T-helper 2 cell treated with Interferon-gamma antibody and Interleukin-4, amounts not matched to agents 5 μg/mL and 100 μg/mL, for 36 hours (primary cell): ENCODE results near the gene ERFE.

Experiments used
- DNase-seq: peaks from one replicate; pipeline ENCODE4 v3.0.0; 2021; ENCODE audit warnings: low spot score
- H3K27ac Mint-ChIP-seq: one replicate; pipeline ENCODE4 v1.8.0; 2021; ENCODE audit warnings: mild to moderate bottlenecking, mixed read lengths
- H3K27me3 Mint-ChIP-seq: one replicate; pipeline ENCODE4 v1.8.0; 2021; ENCODE audit warnings: low read depth, mixed read lengths
- H3K36me3 Mint-ChIP-seq: one replicate; pipeline ENCODE4 v1.8.0; 2021; ENCODE audit warnings: low read depth, mixed read lengths
- H3K4me1 Mint-ChIP-seq: one replicate; pipeline ENCODE4 v1.8.0; 2021; ENCODE audit warnings: low read depth, mixed read lengths
- H3K4me3 Mint-ChIP-seq: one replicate; pipeline ENCODE4 v1.8.0; 2022; ENCODE audit warnings: mild to moderate bottlenecking, moderate library complexity, mixed read lengths
- H3K9me3 Mint-ChIP-seq: one replicate; pipeline ENCODE4 v1.8.0; 2021; ENCODE audit warnings: mixed read lengths

ERFE gene

DNA sequence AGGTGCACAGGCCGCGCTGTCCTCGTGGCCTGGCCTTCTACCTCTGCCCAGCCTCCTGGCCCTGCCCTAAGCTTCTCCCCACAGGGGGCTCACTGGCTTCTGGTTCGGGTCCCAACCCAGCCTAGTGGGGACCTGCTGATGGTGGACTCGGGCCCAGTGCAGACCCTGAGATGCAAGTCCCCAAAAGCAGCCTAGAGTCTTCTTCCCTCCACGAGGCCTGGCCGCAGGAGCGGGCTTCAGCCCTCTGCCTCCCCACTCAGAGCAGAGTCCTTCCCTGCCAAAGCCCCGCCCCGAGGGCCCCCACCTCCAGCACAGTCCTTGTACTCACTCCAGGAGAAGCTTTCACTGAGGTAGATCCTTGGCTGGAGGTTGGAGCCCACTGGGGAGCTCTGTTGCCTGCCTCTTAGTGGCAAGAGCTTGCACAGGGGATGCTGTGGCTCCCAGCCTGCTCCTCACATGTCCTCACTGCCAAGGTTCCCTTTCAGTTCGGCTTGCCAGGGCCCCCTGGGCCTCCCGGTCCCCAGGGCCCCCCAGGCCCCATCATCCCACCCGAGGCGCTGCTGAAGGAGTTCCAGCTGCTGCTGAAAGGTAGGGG is 3.6 kb downstream of the ERFE start:
- peaks cover 6% of the 10 kb centered on the region for H3K4me1 Mint-ChIP-seq
- no peak for DNase-seq
- H3K27me3 Mint-ChIP-seq, result peaks cover 45% of the 10 kb centered on the region
- H3K36me3 Mint-ChIP-seq, result no peaks in the 10 kb centered on the region
- no peaks in the 10 kb centered on the region for H3K9me3 Mint-ChIP-seq
- H3K27ac Mint-ChIP-seq, result no peak overlapping the region
- no peak overlapping the region for H3K4me3 Mint-ChIP-seq

DNA sequence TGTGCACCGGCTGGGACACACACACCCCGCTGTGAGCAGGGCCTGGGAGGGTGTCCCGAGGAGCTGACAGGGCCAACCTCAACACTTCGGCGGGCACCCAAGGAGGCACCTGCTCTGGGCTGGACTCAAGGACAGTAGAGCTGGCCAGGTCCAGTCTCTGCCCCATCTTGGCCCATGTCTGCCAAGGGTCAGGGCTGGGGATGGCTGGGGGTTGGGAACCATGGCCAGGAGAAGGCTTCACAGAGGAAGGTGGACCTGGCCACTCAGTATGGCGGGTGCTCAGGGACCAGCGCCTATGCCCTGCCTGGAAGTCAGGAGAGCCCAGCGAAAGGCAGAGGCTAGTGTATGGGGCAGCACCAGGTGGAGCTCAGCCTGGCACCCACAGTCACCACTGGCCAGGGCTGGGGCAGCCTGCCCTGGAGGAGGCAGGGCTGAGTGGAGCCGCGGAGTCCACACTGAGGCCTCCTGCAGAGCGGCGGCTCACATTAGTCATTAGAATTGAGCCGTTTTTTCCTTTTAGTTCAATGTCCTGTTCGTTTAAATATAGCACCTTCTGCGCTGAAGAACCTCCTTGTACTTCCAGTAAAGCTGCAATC is 4.2 kb downstream of the ERFE start:
- Mint-ChIP-seq H3K36me3 (no peaks in the 10 kb centered on the region), H3K9me3 (no peaks in the 10 kb centered on the region), H3K4me3 (no peak overlapping the region), H3K27ac (no peak overlapping the region), H3K4me1 (peaks cover 6% of the 10 kb centered on the region), H3K27me3 (peaks cover 44% of the 10 kb centered on the region)
- DNase-seq, result no peak

DNA sequence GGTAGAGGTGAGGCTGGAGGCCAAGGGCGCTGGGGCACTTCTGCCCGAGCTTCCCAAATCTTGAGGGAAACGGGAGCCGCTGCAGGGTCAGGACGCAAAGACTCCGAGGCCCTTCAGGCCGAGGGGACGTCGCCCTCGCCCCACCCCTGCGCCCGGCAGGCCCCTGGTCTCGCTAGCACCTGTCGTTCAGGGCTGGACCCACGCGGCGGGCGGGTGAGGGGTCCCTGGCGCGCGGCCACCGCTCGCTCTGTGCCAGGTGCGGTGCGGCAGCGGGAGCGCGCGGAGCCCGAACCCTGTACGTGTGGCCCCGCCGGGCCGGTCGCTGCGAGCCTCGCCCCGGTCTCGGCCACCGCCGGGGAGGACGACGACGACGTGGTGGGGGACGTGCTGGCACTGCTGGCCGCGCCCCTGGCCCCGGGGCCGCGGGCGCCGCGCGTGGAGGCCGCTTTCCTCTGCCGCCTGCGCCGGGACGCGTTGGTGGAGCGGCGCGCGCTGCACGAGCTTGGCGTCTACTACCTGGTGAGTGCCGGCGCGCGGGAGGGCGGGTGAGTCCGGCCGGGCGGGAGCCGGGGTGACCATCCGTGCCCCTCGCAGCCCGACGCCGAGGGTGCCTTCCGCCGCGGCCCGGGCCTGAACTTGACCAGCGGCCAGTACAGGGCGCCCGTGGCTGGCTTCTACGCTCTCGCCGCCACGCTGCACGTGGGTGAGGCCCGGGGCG is 4.9 kb downstream of the ERFE start:
- H3K9me3 Mint-ChIP-seq, result no peaks in the 10 kb centered on the region
- no peak overlapping the region for H3K4me3 Mint-ChIP-seq
- H3K36me3 Mint-ChIP-seq, result peaks cover 2% of the 10 kb centered on the region
- H3K4me1 Mint-ChIP-seq, result peaks cover 6% of the 10 kb centered on the region
- H3K27me3 Mint-ChIP-seq, result peaks cover 44% of the 10 kb centered on the region
- no peak overlapping the region for H3K27ac Mint-ChIP-seq
- DNase-seq, result no peak

DNA sequence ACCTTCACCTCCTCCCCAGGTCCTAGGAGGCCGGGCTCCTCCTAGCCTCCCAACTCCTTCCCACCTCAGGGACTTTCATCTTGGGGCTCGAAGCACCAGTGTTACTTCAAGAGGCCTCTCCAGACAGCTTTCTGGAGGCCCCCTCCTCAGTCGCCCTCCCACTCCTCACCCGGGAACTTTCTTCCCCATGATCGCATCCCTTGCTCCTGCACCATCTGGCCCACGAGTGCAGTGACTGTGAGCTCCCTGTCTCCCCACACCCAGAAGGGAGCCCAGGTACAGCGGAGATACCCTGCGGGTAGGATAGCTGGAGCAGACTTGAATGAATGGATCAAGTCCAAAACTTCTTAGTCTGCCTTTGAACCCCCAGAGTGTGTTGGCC is 6.1 kb downstream of the ERFE start:
- Mint-ChIP-seq H3K9me3 (no peaks in the 10 kb centered on the region), H3K27me3 (peaks cover 36% of the 10 kb centered on the region), H3K36me3 (peaks cover 3% of the 10 kb centered on the region), H3K4me1 (peaks cover 2% of the 10 kb centered on the region), H3K27ac (no peak overlapping the region), H3K4me3 (no peak overlapping the region)
- DNase-seq, result no peak

- peaks cover 31% of the 10 kb centered on the region for H3K27me3 Mint-ChIP-seq
- peaks cover 6% of the 10 kb centered on the region for H3K36me3 Mint-ChIP-seq
- no peaks in the 10 kb centered on the region for H3K9me3 Mint-ChIP-seq
- H3K27ac Mint-ChIP-seq, result no peak overlapping the region
- H3K4me3 Mint-ChIP-seq, result no peak overlapping the region
- peaks cover 2% of the 10 kb centered on the region for H3K4me1 Mint-ChIP-seq
- DNase-seq, result no peak
Observed at GRCh38 chr2:238165288-238165921, 6.6 kb downstream of the ERFE start.

- no peak overlapping the region for H3K4me3 Mint-ChIP-seq
- DNase-seq, result no peak
- H3K4me1 Mint-ChIP-seq, result no peaks in the 10 kb centered on the region
- H3K9me3 Mint-ChIP-seq, result no peaks in the 10 kb centered on the region
- peaks cover 11% of the 10 kb centered on the region for H3K36me3 Mint-ChIP-seq
- peaks cover 20% of the 10 kb centered on the region for H3K27me3 Mint-ChIP-seq
- H3K27ac Mint-ChIP-seq, result no peak overlapping the region
Observed at GRCh38 chr2:238166391-238167343, 7.9 kb downstream of the ERFE start.

GRCh38 chr2:238167344-238167715 is 8.6 kb downstream of the ERFE start:
- no peak for DNase-seq
- peaks cover 16% of the 10 kb centered on the region for H3K36me3 Mint-ChIP-seq
- no peak overlapping the region for H3K27ac Mint-ChIP-seq
- H3K27me3 Mint-ChIP-seq, result peaks cover 17% of the 10 kb centered on the region
- no peaks in the 10 kb centered on the region for H3K4me1 Mint-ChIP-seq
- H3K9me3 Mint-ChIP-seq, result no peaks in the 10 kb centered on the region
- H3K4me3 Mint-ChIP-seq, result no peak overlapping the region

DNA sequence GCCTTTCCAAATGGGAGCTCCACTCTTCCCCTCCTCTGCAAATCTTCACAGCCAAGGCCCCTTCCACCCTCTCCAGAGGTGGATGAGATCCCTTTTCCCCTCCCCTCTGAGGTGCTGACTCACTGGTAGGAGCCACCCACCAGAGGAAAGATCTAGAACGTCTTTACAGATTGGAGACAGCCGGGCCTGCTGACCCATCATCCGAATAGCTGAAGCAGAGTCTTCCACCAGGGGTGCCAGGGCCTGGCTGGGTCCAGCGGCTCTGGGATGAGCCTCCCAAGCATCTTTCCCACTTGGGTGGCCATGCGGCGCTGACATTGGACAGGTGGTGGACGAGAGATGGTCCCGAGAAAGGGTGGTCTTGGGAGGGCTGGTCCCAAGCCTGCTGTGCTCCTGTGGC is 9.0 kb downstream of the ERFE start:
- Mint-ChIP-seq H3K4me3 (no peak overlapping the region), H3K4me1 (no peaks in the 10 kb centered on the region), H3K36me3 (peaks cover 20% of the 10 kb centered on the region), H3K27me3 (peaks cover 16% of the 10 kb centered on the region), H3K9me3 (no peaks in the 10 kb centered on the region), H3K27ac (no peak overlapping the region)
- DNase-seq, result no peak

DNA sequence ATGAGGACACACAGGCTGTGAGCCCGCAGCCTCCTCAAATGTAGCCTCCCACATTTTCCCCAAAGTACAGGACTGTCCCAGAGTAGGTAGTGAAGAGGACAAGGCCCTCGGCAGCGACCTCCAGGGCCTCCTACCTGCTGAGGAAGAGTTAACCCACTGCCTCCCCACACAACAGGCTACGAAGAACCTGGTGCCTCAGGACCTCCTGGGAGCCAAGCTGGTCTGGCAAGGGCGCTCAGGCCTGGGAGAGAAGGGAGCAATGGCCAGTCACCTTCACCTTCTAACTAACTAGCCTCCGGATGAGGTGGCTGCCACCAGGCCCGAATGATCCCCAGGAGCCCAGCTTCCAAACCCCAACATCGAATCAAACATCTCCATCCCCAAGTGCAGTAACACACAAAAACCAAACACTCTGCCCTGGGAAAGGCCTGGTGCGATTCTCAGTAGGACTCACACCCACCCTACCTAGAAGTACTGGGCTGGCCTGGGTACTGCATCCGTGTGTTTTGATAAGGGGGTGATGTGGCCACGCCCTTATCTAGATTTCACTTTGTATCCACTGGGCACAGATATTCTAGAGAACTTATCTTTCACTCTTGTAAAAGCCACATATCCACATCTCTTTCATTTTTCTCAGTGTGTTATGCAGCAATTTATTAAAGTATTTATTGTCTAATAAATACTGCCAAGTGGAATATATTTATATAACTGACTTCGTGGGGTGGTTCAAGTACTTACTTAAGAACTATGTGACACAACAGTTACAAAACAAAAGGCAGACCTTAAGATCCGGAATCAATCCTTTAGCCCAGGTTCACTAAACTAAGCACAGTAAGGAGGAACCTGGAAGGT is 9.7 kb downstream of the ERFE start:
- H3K4me3 Mint-ChIP-seq, result no peak overlapping the region
- H3K4me1 Mint-ChIP-seq, result no peaks in the 10 kb centered on the region
- H3K27me3 Mint-ChIP-seq, result peaks cover 13% of the 10 kb centered on the region
- no peaks in the 10 kb centered on the region for H3K9me3 Mint-ChIP-seq
- peaks cover 26% of the 10 kb centered on the region for H3K36me3 Mint-ChIP-seq
- H3K27ac Mint-ChIP-seq, result no peak overlapping the region
- no peak for DNase-seq

DNA sequence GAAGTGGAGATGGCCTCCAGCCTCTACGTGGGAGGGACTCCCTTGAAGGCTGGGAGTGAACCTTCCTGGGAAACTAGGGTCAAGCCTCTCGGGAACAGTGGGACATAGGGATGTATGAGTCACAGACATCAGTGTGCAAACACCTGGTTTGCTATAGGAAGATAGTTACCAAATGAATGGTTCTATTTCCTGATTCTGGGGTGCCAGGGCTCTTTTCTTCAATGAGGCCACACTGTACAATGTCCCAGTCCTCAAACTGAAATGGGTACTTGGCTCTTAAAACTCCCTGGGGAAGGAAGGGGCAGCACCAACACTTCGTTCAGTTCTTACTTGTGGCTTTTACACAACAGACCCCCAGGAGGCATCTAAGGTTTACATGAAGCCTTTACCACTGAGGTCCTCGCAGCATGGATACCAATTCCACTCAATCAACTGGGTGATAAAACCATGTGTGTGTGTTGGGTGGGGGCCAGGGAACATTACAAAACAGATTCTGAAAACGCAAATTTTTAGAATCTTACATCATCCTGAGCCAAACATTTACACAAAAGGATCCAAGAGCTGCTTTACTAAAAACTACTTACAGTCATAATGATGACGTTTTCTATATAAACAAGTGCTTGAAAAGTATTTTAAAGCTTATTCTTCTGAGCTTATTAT is 10.4 kb downstream of the ERFE start:
- Mint-ChIP-seq H3K9me3 (no peaks in the 10 kb centered on the region), H3K4me3 (no peak overlapping the region), H3K36me3 (peaks cover 33% of the 10 kb centered on the region), H3K4me1 (no peaks in the 10 kb centered on the region), H3K27me3 (peaks cover 13% of the 10 kb centered on the region), H3K27ac (no peak overlapping the region)
- no peak for DNase-seq

DNA sequence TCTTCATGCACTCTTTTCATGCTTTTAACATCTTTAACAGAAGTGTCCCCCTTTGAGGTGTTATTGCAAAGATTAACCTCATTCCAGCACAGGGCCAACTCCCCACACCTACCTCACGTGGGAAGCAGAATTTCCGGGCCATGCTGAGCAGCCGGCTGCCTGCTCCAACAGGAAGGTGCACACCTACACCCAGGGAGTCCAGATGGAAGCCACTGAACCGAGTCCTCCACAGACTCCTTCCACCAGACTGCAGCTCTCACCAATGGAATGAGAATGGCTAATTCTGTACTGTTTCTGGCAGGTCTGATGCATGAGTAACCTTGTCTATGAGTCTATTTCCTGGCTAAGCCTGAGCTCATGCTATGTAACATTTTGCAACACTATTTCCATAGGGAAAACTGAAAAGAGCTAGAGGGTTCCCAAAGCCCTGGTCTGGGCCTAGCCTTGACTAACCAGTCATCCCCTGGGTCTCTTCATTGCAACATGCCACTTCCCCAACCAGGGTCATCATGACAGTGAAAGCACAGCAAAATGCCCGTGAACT is 11.0 kb downstream of the ERFE start:
- Mint-ChIP-seq H3K4me3 (no peak overlapping the region), H3K27me3 (peaks cover 8% of the 10 kb centered on the region), H3K36me3 (peaks cover 33% of the 10 kb centered on the region), H3K9me3 (no peaks in the 10 kb centered on the region), H3K27ac (no peak overlapping the region), H3K4me1 (no peaks in the 10 kb centered on the region)
- DNase-seq, result no peak

DNA sequence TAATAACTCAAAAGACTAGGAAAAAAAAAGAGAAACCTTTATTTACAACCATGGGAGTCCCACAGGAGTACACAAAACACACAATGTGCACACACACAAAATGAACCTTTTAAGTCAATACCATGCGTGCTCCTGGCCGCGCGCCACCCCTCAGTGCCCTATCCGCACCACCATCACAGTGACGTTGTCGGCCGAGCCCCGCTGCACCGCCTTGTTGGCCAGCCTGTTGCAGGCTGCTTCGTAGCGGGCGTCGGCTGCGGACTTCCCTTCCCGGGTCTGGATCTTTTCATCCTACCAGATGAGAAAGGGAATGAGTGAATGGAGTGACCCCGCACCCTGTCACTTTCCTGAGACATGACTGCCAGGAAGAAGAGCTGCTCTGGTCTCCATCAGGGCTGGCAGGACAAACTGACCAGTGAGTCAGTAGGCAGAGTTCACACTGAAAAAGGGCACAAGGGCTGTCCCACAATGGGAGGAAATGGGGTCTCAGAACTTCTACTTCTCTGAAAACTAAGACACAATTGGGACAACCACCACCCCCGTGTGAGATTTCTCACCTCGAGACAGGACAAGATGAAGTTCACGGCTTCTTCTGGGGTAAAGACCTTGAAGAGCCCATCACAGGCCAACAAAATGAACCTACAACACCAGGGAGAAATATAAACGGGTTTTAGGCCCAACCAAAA is 11.8 kb downstream of the ERFE start:
- peaks cover 33% of the 10 kb centered on the region for H3K36me3 Mint-ChIP-seq
- DNase-seq, result no peak

More for the DNA sequence above, 11.8 kb downstream of the ERFE start:
- peaks cover under 1% of the 10 kb centered on the region for H3K27me3 Mint-ChIP-seq
- no peaks in the 10 kb centered on the region for H3K4me1 Mint-ChIP-seq
- H3K9me3 Mint-ChIP-seq, result no peaks in the 10 kb centered on the region
- peak overlapping the region; percentile 11 for H3K27ac Mint-ChIP-seq
- no peak overlapping the region for H3K4me3 Mint-ChIP-seq
